ENCODE measurements around the gene MRPL51. TPM values are rescaled to one million over a fixed set of nuclear protein-coding genes. Genes with fewer than 3 reads are reported as not detected.

Gene MRPL51
- total RNA-seq, 1 experiment from 2014 or later: 265 TPM

DNA sequence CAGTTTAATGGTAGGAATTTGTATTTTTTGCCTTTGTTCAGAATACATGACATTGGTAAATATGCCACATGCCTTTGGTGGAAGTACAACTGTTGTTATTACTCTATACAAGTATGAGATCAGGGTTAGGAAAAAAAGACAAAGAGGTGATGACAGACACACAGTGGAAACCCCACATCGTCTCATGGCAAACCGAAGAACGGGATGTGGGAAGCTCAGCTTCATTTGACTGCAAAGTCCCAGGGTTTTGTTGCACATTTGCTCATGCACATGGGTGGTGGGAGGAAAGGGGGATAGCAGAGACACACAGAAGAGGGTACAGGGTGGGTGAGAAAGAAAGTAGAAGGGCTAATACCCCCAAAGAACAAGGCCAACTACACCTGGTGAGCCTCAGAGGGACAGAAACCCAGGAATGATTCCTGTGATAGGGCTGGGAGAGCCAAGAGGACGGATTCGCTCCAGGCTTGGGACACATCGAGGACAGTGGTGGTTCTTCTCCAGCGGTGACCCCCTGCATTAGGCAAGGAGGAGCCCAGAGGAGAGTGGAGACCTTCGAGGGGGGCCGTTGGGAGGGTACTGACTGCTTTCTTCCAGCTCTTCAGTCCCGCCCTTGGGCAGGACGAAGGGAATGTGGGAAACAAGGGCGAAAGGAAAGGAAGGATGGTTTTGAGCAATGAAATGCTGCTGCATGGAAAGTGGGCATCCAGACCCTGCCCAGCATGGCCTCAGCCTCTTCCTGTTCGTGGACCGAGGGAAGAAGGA is 30.6 kb downstream of the MRPL51 start:
- Histone ChIP-seq H3K27me3 (ENCODE audit: insufficient read depth, low read length) (no peaks in the 10 kb centered on the region), H3K9me2 (ENCODE audit: insufficient read depth) (no peaks in the 10 kb centered on the region), H3K4me1 (ENCODE audit: control insufficient read depth in 1 of 2, insufficient read depth in 2 of 2, low read length in 2 of 2) (no peaks in the 10 kb centered on the region), H4K20me1 (ENCODE audit: insufficient read depth) (no peaks in the 10 kb centered on the region), H3K4me2 (ENCODE audit: low read length) (no peak overlapping the region), H3K79me2 (ENCODE audit: insufficient read depth, low read length) (no peaks in the 10 kb centered on the region), H3K4me3 (replicated peaks in 1 of 2; ENCODE audit: low read depth in 1 of 2, low read length in 2 of 2) (no peak overlapping the region), H3K27ac (ENCODE audit: low read depth, low read length) (no peak overlapping the region), H3K9me3 (ENCODE audit: control insufficient read depth in 1 of 2, insufficient read depth in 1 of 2, low read depth in 1 of 2, low read length in 2 of 2) (no peaks in the 10 kb centered on the region), H2AFZ (ENCODE audit: low read depth, low read length, poor library complexity, severe bottlenecking) (no peak overlapping the region), H3K9ac (ENCODE audit: low read length) (no peak overlapping the region), H3K36me3 (ENCODE audit: control insufficient read depth in 1 of 2, insufficient read depth in 2 of 2, low read length in 2 of 2) (peaks cover 14 to 31% of the 10 kb centered on the region in 2 experiments; a peak in 3 of 4 replicates)
- DNase-seq (ENCODE audit: low read depth, low spot score) (no peak), ATAC-seq (no peak)
- ChIA-PET POLR2A (no interaction called here), CTCF (no interaction called here), RAD21 (ENCODE audit: low non-redundant PET in 1 of 2, low total read pairs in 2 of 2, uncharacterized antibody in 2 of 2, unreplicated experiment in 2 of 2) (no interaction called here)
- intact Hi-C loops (cut with micrococcal nuclease): no loop called here
- TF ChIP-seq, protein P1, sequence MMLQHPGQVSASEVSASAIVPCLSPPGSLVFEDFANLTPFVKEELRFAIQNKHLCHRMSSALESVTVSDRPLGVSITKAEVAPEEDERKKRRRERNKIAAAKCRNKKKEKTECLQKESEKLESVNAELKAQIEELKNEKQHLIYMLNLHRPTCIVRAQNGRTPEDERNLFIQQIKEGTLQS (IDR thresholded peaks at IDR 0.05): no peak
- TF ChIP-seq ZFX (IDR thresholded peaks at IDR 0.05) (no peak), POLR2AphosphoS5 (IDR thresholded peaks at IDR 0.05; ENCODE audit: low read depth, low read length) (no peak), YY1 (IDR thresholded peaks at IDR 0.05; ENCODE audit: extremely low read depth, insufficient replicate concordance, low read depth, low read length) (no peak), FOSL1 (IDR thresholded peaks at IDR 0.05; ENCODE audit: low read depth) (no peak), SIN3A (IDR thresholded peaks at IDR 0.05; ENCODE audit: low read depth) (no peak), EGR1 (IDR thresholded peaks at IDR 0.05; ENCODE audit: low read depth) (no peak), POLR2A (IDR thresholded peaks at IDR 0.05; ENCODE audit: borderline replicate concordance, extremely low read depth, insufficient read depth, insufficient read length) (no peak)
- TF ChIP-seq, protein P2, sequence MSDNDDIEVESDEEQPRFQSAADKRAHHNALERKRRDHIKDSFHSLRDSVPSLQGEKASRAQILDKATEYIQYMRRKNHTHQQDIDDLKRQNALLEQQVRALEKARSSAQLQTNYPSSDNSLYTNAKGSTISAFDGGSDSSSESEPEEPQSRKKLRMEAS (IDR thresholded peaks at IDR 0.05): no peak
- no TSS peak for BruUV-seq (replicated peaks)

Data from HCT116 (cell line).